ENCODE results near the gene CYB5RL.

DNA sequence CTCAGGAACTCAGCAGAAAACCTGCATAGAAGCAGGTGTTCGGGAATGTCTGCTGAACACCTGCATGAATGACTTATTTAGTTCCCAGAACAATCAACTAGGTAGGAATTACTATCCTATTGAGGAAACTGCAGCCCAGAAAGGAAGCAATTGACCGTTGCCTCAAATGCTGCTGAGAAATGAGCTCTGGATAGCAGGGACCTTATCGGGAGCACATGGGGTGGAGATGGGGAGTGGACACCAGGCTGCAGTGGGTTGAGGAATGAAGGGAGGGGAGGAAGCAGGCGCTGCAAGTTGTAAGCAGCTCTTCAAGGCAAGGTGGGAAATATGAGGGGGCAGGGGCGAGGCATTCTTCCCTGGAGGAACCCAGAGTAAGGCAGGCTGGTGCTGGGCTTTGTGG lies 36.3 kb downstream of the CYB5RL start:
- TF ChIP-seq, protein P1, sequence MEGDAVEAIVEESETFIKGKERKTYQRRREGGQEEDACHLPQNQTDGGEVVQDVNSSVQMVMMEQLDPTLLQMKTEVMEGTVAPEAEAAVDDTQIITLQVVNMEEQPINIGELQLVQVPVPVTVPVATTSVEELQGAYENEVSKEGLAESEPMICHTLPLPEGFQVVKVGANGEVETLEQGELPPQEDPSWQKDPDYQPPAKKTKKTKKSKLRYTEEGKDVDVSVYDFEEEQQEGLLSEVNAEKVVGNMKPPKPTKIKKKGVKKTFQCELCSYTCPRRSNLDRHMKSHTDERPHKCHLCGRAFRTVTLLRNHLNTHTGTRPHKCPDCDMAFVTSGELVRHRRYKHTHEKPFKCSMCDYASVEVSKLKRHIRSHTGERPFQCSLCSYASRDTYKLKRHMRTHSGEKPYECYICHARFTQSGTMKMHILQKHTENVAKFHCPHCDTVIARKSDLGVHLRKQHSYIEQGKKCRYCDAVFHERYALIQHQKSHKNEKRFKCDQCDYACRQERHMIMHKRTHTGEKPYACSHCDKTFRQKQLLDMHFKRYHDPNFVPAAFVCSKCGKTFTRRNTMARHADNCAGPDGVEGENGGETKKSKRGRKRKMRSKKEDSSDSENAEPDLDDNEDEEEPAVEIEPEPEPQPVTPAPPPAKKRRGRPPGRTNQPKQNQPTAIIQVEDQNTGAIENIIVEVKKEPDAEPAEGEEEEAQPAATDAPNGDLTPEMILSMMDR (IDR thresholded peaks at IDR 0.05): no peak
- TF ChIP-seq EP300 (IDR thresholded peaks at IDR 0.05): no peak

All from stomach (tissue), 4 donors.